ENCODE measurements around the gene NBPF1. TPM values are rescaled to one million over a fixed set of nuclear protein-coding genes. Genes with fewer than 3 reads are reported as not detected.
"Not testable (repeated sequence)": the region's sequence is repeated elsewhere in the genome, so short reads cannot be mapped to it uniquely, and the experiment has no call there.

NBPF1 gene
- total RNA-seq, 2 donors from 2014 or later, result 39.2 to 42.5 TPM

DNA sequence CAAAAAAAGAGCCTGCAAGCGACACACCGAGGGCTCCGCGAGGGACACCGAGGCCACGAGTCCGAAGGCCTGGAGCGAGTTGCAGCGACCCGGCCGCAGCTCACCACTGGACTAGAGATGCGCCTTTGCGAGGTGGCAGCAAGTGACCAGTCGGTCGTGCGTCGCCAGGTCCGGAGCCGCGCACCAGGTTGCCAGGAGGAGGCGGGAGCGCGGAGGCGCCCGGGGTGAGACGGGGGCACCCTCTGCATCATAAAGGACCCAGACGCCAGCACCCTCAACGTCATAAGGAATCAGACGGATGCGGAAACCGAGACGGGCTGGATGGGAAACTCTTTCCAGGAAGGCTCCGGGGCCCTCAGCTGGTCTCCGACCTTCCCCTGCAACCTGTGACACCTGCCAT, 77.9 kb downstream of the NBPF1 start:
- WGBS, 2 experiments (ENCODE audit: insufficient coverage in 1 of 2, insufficient read length in 1 of 2), result 0 to 1% methylated on average over 8 to 27 of the region's 34 CpGs

DNA sequence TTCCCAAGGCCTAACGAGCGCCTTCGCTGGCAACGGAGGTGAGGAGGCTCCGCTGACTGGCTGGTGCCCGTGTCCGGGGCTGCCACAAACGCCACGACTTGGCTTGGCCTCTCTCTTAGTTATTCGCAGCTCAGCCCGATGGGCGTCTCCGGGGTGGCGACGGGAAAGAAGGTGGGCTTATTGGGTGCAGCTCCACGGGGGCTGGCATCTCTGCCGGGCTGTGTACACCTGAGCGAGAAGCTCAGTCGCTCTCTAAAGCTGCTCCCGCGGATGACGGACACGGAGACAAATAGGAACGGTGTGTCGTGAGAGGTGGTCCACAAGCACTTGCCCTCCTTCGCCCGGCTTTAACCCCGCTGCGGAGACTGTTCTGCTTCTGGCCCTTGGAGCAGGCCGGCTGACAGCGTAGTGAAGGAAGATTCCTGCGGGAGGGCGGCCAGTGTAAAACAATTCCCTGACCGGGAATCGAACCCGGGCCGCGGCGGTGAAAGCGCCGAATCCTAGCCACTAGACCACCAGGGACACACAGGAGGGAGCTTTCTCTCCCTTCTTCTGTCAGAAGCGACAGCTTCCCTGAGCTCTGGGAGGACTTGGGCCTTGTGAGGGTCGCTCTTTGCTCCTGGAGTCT, 78.4 kb downstream of the NBPF1 start:
- H3K9ac ChIP-seq (ENCODE audit: extremely low read depth, low read length, poor library complexity, severe bottlenecking); H3K36me3 ChIP-seq (ENCODE audit: control insufficient read depth, insufficient read depth, low read length); H3K4me1 ChIP-seq (ENCODE audit: control insufficient read depth, insufficient read depth, low read length); H3K36me3 Mint-ChIP-seq (ENCODE audit: low read depth); H3K4me1 Mint-ChIP-seq; H3K27ac ChIP-seq (ENCODE audit: low read depth, low read length); H3K9me3 ChIP-seq (ENCODE audit: control insufficient read depth, low read length); H3K27me3 ChIP-seq (ENCODE audit: control insufficient read depth, insufficient read depth, low read length, poor library complexity, severe bottlenecking); DNase-seq; H3K9me3 Mint-ChIP-seq: not testable (repeated sequence)
- peak overlapping the region; percentile 71 for H3K4me3 Mint-ChIP-seq
- 0% methylated on average over 3 to 31 of the region's 43 CpGs for WGBS, 2 experiments (ENCODE audit: insufficient coverage in 1 of 2, insufficient read length in 1 of 2)
- peak overlapping the region; percentile 87 for H3K27ac Mint-ChIP-seq
- H3K4me3 ChIP-seq (ENCODE audit: low read length), result peak overlapping the region; percentile 72
- peaks cover 45% of the 10 kb centered on the region for H3K27me3 Mint-ChIP-seq (ENCODE audit: insufficient read depth)

More for the DNA sequence above, 77.9 kb downstream of the NBPF1 start:
- not testable (repeated sequence) for H3K9me3 Mint-ChIP-seq; H3K9me3 ChIP-seq (ENCODE audit: control insufficient read depth, low read length); H3K36me3 Mint-ChIP-seq (ENCODE audit: low read depth); H3K4me1 ChIP-seq (ENCODE audit: control insufficient read depth, insufficient read depth, low read length); H3K27me3 ChIP-seq (ENCODE audit: control insufficient read depth, insufficient read depth, low read length, poor library complexity, severe bottlenecking); H3K27ac ChIP-seq (ENCODE audit: low read depth, low read length); H3K36me3 ChIP-seq (ENCODE audit: control insufficient read depth, insufficient read depth, low read length); H3K9ac ChIP-seq (ENCODE audit: extremely low read depth, low read length, poor library complexity, severe bottlenecking)
- H3K4me3 ChIP-seq (ENCODE audit: low read length), result peak overlapping the region; percentile 72
- Mint-ChIP-seq H3K4me1 (peaks cover 10% of the 10 kb centered on the region), H3K27ac (peak overlapping the region; percentile 52), H3K27me3 (ENCODE audit: insufficient read depth) (peaks cover 43% of the 10 kb centered on the region), H3K4me3 (peak overlapping the region; percentile 71)
- DNase-seq, result peak; percentile 82

DNA sequence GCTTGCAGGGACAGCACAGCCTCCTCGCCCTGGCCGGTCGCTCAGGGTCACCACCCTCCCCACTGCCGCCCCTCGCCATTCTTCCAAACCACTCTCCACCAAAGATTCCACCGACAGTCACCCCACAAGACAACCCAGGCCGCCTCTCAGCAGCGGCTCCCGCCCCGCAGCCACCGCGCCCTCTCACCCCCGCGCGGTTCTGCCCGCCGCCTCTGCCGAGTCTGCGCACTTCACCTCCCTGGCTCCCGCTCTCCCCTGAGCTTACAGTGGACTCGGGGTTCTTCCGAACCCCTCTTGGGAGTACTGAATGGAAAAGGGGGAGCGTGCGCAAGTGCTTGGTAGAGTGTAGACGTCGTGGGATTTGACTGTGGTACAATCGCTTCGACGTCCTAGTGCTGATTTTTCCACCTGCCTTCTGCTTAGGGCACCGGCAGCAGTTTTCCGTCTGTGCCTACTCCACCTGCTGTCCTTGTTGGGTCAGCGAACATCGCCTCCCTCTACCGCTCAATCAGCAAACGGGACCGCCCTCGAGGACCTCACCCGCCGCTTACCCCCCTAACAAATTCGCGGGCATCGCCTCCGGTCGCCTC, 79.0 kb downstream of the NBPF1 start:
- H3K4me3 ChIP-seq (ENCODE audit: low read length); H3K9ac ChIP-seq (ENCODE audit: extremely low read depth, low read length, poor library complexity, severe bottlenecking); H3K36me3 Mint-ChIP-seq (ENCODE audit: low read depth); H3K27ac Mint-ChIP-seq; H3K4me1 ChIP-seq (ENCODE audit: control insufficient read depth, insufficient read depth, low read length); H3K4me1 Mint-ChIP-seq; H3K9me3 Mint-ChIP-seq; H3K27me3 ChIP-seq (ENCODE audit: control insufficient read depth, insufficient read depth, low read length, poor library complexity, severe bottlenecking); H3K36me3 ChIP-seq (ENCODE audit: control insufficient read depth, insufficient read depth, low read length); H3K9me3 ChIP-seq (ENCODE audit: control insufficient read depth, low read length); H3K27ac ChIP-seq (ENCODE audit: low read depth, low read length): not testable (repeated sequence)
- peak; percentile 68 for DNase-seq
- WGBS, 2 experiments (ENCODE audit: insufficient coverage in 1 of 2, insufficient read length in 1 of 2), result 2% methylated on average over 20 of the region's 44 CpGs; no CpG with 5 or more reads in 1 of the 2 experiments
- Mint-ChIP-seq H3K27me3 (ENCODE audit: insufficient read depth) (peaks cover 49% of the 10 kb centered on the region), H3K4me3 (peak overlapping the region; percentile 71)

DNA sequence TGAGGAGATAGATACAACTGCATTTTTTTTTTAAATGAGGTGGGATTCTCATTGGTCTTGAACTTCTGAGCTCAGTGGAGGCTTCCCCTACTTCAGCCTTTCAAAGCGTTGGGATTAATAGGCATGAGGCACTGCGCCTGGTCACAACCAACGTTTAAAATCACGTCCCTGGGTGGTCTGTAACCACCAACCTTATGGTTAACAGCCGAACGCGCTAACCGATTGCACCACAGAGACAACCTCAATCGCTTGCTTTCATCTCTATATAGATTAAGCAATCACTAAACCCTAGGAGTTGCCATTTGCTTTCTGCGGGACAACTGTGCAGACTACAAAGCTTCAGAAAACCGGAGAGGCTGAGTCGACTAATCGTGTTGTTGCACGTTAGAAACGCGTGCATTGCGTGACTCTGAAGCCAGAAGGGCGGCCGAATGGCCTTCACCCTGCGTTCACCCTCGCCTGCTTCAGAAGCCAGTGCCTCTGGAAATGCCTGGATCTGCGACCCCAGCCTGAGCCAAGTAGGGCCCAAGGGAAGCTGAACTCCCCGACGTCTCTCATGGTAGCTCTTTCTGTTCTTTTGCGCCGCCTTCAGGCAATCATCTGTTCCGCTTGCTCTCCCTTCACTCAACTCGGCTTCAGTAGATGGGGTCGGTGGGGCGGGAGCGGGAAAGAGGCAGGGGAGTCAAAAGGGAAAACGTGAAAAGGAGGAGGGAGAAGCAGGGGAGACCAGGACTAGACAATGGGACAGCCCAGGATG, 81.0 kb downstream of the NBPF1 start:
- peaks cover 55% of the 10 kb centered on the region for H3K27me3 Mint-ChIP-seq (ENCODE audit: insufficient read depth)
- H3K27ac Mint-ChIP-seq; H3K9me3 Mint-ChIP-seq; H3K27ac ChIP-seq (ENCODE audit: low read depth, low read length); H3K36me3 ChIP-seq (ENCODE audit: control insufficient read depth, insufficient read depth, low read length); H3K4me1 ChIP-seq (ENCODE audit: control insufficient read depth, insufficient read depth, low read length); H3K36me3 Mint-ChIP-seq (ENCODE audit: low read depth); H3K9me3 ChIP-seq (ENCODE audit: control insufficient read depth, low read length); H3K9ac ChIP-seq (ENCODE audit: extremely low read depth, low read length, poor library complexity, severe bottlenecking); H3K4me1 Mint-ChIP-seq; H3K4me3 ChIP-seq (ENCODE audit: low read length); H3K27me3 ChIP-seq (ENCODE audit: control insufficient read depth, insufficient read depth, low read length, poor library complexity, severe bottlenecking): not testable (repeated sequence)
- WGBS, 2 experiments (ENCODE audit: insufficient coverage in 1 of 2, insufficient read length in 1 of 2), result 31 to 88% methylated on average over 4 to 24 of the region's 32 CpGs
- H3K4me3 Mint-ChIP-seq, result peak overlapping the region; percentile 45
- peak; percentile 46 for DNase-seq
- TF ChIP-seq, protein P1, sequence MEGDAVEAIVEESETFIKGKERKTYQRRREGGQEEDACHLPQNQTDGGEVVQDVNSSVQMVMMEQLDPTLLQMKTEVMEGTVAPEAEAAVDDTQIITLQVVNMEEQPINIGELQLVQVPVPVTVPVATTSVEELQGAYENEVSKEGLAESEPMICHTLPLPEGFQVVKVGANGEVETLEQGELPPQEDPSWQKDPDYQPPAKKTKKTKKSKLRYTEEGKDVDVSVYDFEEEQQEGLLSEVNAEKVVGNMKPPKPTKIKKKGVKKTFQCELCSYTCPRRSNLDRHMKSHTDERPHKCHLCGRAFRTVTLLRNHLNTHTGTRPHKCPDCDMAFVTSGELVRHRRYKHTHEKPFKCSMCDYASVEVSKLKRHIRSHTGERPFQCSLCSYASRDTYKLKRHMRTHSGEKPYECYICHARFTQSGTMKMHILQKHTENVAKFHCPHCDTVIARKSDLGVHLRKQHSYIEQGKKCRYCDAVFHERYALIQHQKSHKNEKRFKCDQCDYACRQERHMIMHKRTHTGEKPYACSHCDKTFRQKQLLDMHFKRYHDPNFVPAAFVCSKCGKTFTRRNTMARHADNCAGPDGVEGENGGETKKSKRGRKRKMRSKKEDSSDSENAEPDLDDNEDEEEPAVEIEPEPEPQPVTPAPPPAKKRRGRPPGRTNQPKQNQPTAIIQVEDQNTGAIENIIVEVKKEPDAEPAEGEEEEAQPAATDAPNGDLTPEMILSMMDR (conservative IDR thresholded peaks at IDR 0.05), result peak; percentile 54

DNA sequence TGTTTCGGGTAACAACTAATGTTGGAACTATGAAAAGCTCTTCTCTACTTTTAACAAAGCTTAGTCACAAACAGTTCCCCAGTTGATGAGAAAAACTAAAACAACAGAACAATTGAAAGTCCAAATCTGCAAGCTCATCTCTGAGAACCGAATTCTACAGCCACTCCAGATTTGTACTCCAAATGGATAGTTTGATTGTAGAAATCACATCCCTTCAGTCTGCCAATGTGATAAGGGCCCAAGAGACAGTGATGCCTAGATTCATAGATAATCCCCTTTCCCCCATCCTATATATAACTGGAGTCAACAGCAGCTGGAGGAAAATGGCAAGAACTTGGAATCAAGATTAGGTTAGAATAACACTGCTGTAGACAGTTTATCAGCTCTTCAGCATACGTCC, 85.0 kb downstream of the NBPF1 start:
- peaks cover 41% of the 10 kb centered on the region for H3K27me3 Mint-ChIP-seq (ENCODE audit: insufficient read depth)

DNA sequence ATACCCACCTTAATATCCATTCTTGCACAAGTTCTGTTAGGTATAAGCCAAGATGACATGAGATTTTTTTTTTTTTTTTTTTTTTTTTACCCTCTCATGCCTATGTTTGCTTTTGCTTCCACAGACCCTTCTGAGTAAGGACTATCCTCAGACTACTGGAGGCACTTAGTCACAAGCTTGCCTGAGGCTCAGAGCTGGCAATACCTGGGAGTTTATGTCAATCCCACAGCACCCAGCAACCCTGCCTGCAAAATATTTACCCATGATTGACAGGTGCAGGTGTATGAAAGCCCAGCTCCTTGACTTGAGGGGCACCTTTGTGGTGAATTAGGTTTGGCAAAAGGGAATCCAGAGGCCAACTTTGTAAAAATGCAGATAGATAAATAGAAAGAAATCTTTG, 87.6 kb downstream of the NBPF1 start:
- not testable (repeated sequence) for H3K27ac ChIP-seq (ENCODE audit: low read depth, low read length); H3K27ac Mint-ChIP-seq; H3K36me3 Mint-ChIP-seq (ENCODE audit: low read depth); H3K4me1 ChIP-seq (ENCODE audit: control insufficient read depth, insufficient read depth, low read length); H3K9me3 Mint-ChIP-seq; H3K27me3 ChIP-seq (ENCODE audit: control insufficient read depth, insufficient read depth, low read length, poor library complexity, severe bottlenecking); H3K9me3 ChIP-seq (ENCODE audit: control insufficient read depth, low read length); H3K4me3 ChIP-seq (ENCODE audit: low read length); H3K4me1 Mint-ChIP-seq; H3K9ac ChIP-seq (ENCODE audit: extremely low read depth, low read length, poor library complexity, severe bottlenecking); H3K4me3 Mint-ChIP-seq; H3K36me3 ChIP-seq (ENCODE audit: control insufficient read depth, insufficient read depth, low read length); DNase-seq
- peaks cover 40% of the 10 kb centered on the region for H3K27me3 Mint-ChIP-seq (ENCODE audit: insufficient read depth)

More for the DNA sequence above, 85.0 kb downstream of the NBPF1 start:
- not testable (repeated sequence) for H3K4me1 ChIP-seq (ENCODE audit: control insufficient read depth, insufficient read depth, low read length); H3K4me3 Mint-ChIP-seq; H3K27ac ChIP-seq (ENCODE audit: low read depth, low read length); H3K9me3 Mint-ChIP-seq; DNase-seq; H3K4me3 ChIP-seq (ENCODE audit: low read length); H3K4me1 Mint-ChIP-seq; H3K27ac Mint-ChIP-seq; H3K9ac ChIP-seq (ENCODE audit: extremely low read depth, low read length, poor library complexity, severe bottlenecking); H3K36me3 Mint-ChIP-seq (ENCODE audit: low read depth); H3K27me3 ChIP-seq (ENCODE audit: control insufficient read depth, insufficient read depth, low read length, poor library complexity, severe bottlenecking); H3K36me3 ChIP-seq (ENCODE audit: control insufficient read depth, insufficient read depth, low read length); H3K9me3 ChIP-seq (ENCODE audit: control insufficient read depth, low read length)
- 82 to 83% methylated on average over 1 to 3 of the region's 3 CpGs for whole genome bisulfite sequencing, 2 experiments (ENCODE audit: insufficient coverage in 1 of 2, insufficient read length in 1 of 2)
